ENCODE data around the gene TEX38. TPM values are rescaled to one million over a fixed set of nuclear protein-coding genes. Genes with fewer than 3 reads are reported as not detected.

TEX38 gene
- total and polyA plus RNA-seq, 10 of the 15 experiments (the other 5 are each of a cell fraction or from before 2014, with no cell fraction given) = 0.07 to 0.32 (median 0.15) TPM; not detected in 7

GRCh38 chr1:46639547-46639946 lies 32.1 kb upstream of the TEX38 start:
- H3K9ac ChIP-seq (ENCODE audit: control insufficient read depth, insufficient read depth, low read length) = no peak overlapping the region
- in situ Hi-C loops (cut with MboI) = no loop called here
- 100% methylated on average over 1 of the region's 1 CpG for WGBS (ENCODE audit: insufficient coverage, insufficient replicate concordance, low lambda C conversion rate, missing lambda C conversion rate)
- POLR2A ChIA-PET = no interaction called here
- H4K20me1 ChIP-seq (ENCODE audit: control insufficient read depth, insufficient read depth) = no peaks in the 10 kb centered on the region
- FAIRE-seq (peak; percentile 65), ATAC-seq (no peak), DNase-seq (ENCODE audit: low read depth, low spot score) (no peak)
- no peaks in the 10 kb centered on the region for H3K4me1 ChIP-seq (ENCODE audit: control insufficient read depth, insufficient read depth, low read length)
- TF ChIP-seq NFYA (IDR thresholded peaks at IDR 0.05; ENCODE audit: borderline replicate concordance, low read depth, low read length) = no peak
- no peak for TF ChIP-seq POLR2AphosphoS5 (IDR thresholded peaks at IDR 0.05; ENCODE audit: low read length)
- TF ChIP-seq YBX1 (IDR thresholded peaks at IDR 0.05) = no peak
- TF ChIP-seq NR2F1 (conservative IDR thresholded peaks at IDR 0.05) = no peak
- TF ChIP-seq SMAD5 (IDR thresholded peaks at IDR 0.05; ENCODE audit: low read depth) = no peak
- no peak for TF ChIP-seq PBX3 (IDR thresholded peaks at IDR 0.05; ENCODE audit: insufficient replicate concordance, low read depth, low read length)
- CTCF ChIA-PET = no interaction called here
- RAD21 ChIA-PET (ENCODE audit: unreplicated experiment) = no interaction called here
- H3K4me2 ChIP-seq (ENCODE audit: control insufficient read depth, insufficient read depth) = no peak overlapping the region
- no peak overlapping the region for H2AFZ ChIP-seq (ENCODE audit: control insufficient read depth, low read depth, low read length)
- BruUV-seq (replicated peaks) = no TSS peak
- intact Hi-C loops (cut with micrococcal nuclease; ENCODE audit: unreplicated experiment) = no loop called here
- H3K27me3 ChIP-seq (replicated peaks in 1 of 2; ENCODE audit: control insufficient read depth in 2 of 2, insufficient read depth in 2 of 2, low read length in 1 of 2) = no peaks in the 10 kb centered on the region
- H3K79me2 ChIP-seq (ENCODE audit: control insufficient read depth, insufficient read depth, low read length) = no peaks in the 10 kb centered on the region
- peaks cover 2 to 4% of the 10 kb centered on the region in 2 experiments; a peak in 2 of 4 replicates for H3K36me3 ChIP-seq (ENCODE audit: control insufficient read depth in 2 of 2, insufficient read depth in 2 of 2, low read length in 1 of 2)
- H3K4me3 ChIP-seq = no peak overlapping the region
- H3K9me3 ChIP-seq (replicated peaks; ENCODE audit: control insufficient read depth, insufficient read depth, low read length) = no peaks in the 10 kb centered on the region
- no peak overlapping the region for H3K27ac ChIP-seq (ENCODE audit: control insufficient read depth, insufficient read depth)
- SMC1A ChIA-PET (ENCODE audit: uncharacterized antibody, unreplicated experiment) = no interaction called here

GRCh38 chr1:46642115-46642680 lies 29.5 kb upstream of the TEX38 start:
- Histone ChIP-seq H3K27me3 (replicated peaks in 1 of 2; ENCODE audit: control insufficient read depth in 2 of 2, insufficient read depth in 2 of 2, low read length in 1 of 2) (no peaks in the 10 kb centered on the region), H3K79me2 (ENCODE audit: control insufficient read depth, insufficient read depth, low read length) (no peaks in the 10 kb centered on the region), H3K27ac (ENCODE audit: control insufficient read depth, insufficient read depth) (no peak overlapping the region), H3K4me3 (no peak overlapping the region), H2AFZ (ENCODE audit: control insufficient read depth, low read depth, low read length) (no peak overlapping the region), H4K20me1 (ENCODE audit: control insufficient read depth, insufficient read depth) (no peaks in the 10 kb centered on the region), H3K4me2 (ENCODE audit: control insufficient read depth, insufficient read depth) (no peak overlapping the region), H3K9ac (ENCODE audit: control insufficient read depth, insufficient read depth, low read length) (no peak overlapping the region), H3K9me3 (replicated peaks; ENCODE audit: control insufficient read depth, insufficient read depth, low read length) (no peaks in the 10 kb centered on the region), H3K36me3 (ENCODE audit: control insufficient read depth in 2 of 2, insufficient read depth in 2 of 2, low read length in 1 of 2) (no peaks in the 10 kb centered on the region; a peak in 2 of 4 replicates), H3K4me1 (ENCODE audit: control insufficient read depth, insufficient read depth, low read length) (no peaks in the 10 kb centered on the region)
- intact Hi-C loops (cut with micrococcal nuclease; ENCODE audit: unreplicated experiment) = no loop called here
- DNase-seq (ENCODE audit: low read depth, low spot score) (no peak), FAIRE-seq (no peak), ATAC-seq (no peak)
- no TSS peak for BruUV-seq (replicated peaks)
- ChIA-PET RAD21 (ENCODE audit: unreplicated experiment) (no interaction called here), SMC1A (ENCODE audit: uncharacterized antibody, unreplicated experiment) (interaction anchor here (1.0 kb wide), 1 partner anchor 17 kb away, joined by 3 read pairs; no protein-coding TSS in a partner anchor), CTCF (interaction anchor here (2.0 kb wide), 1 partner anchor 113 kb away, joined by 4 read pairs; no protein-coding TSS in a partner anchor), POLR2A (no interaction called here)
- in situ Hi-C loops (cut with MboI) = no loop called here
- no peak for TF ChIP-seq ZNF384 (IDR thresholded peaks at IDR 0.05; ENCODE audit: borderline replicate concordance, low read depth, low read length)
- TF ChIP-seq RFX5 (IDR thresholded peaks at IDR 0.05; ENCODE audit: low read depth, low read length) = no peak
- TF ChIP-seq LARP7 (IDR thresholded peaks at IDR 0.05) = no peak
- TF ChIP-seq ZNF24 (IDR thresholded peaks at IDR 0.05) = no peak
- TF ChIP-seq ASH2L (IDR thresholded peaks at IDR 0.05; ENCODE audit: borderline replicate concordance, low read depth) = no peak
- TF ChIP-seq IRF5 (IDR thresholded peaks at IDR 0.05; ENCODE audit: borderline replicate concordance) = no peak
- TF ChIP-seq IKZF1 (conservative IDR thresholded peaks at IDR 0.05) = no peak
- TF ChIP-seq MTA3 (IDR thresholded peaks at IDR 0.05; ENCODE audit: borderline replicate concordance, low read length) = no peak
- no peak for TF ChIP-seq BRCA1 (IDR thresholded peaks at IDR 0.05; ENCODE audit: low read depth, low read length)
- no peak for TF ChIP-seq IRF3 (IDR thresholded peaks at IDR 0.05)

All from GM12878 (cell line).